DND-41 (cell line): Measurements from ENCODE around the gene MYADM.

ENCODE experiments used
- CTCF ChIP-seq: IDR thresholded peaks from 2 replicates; pipeline ENCODE4 v1.5.1; 2012; ENCODE audit warnings: borderline replicate concordance, low read length, moderate library complexity, mild to moderate bottlenecking; ENCODE audit not compliant: poor library complexity, severe bottlenecking; ENCODE audit errors: extremely low read depth
- EZH2 ChIP-seq: IDR thresholded peaks from 3 replicates; pipeline ENCODE4 v1.6.1; 2012; ENCODE audit warnings: borderline replicate concordance, low read depth, mild to moderate bottlenecking, moderate library complexity, low read length, inconsistent platforms; ENCODE audit not compliant: severe bottlenecking

GRCh38 chr19:53874606-53874990 is 6.9 kb downstream of the MYADM start:
- no peak for TF ChIP-seq CTCF
- no peak for TF ChIP-seq EZH2
